ENCODE measurements around the gene AK9.

DNA sequence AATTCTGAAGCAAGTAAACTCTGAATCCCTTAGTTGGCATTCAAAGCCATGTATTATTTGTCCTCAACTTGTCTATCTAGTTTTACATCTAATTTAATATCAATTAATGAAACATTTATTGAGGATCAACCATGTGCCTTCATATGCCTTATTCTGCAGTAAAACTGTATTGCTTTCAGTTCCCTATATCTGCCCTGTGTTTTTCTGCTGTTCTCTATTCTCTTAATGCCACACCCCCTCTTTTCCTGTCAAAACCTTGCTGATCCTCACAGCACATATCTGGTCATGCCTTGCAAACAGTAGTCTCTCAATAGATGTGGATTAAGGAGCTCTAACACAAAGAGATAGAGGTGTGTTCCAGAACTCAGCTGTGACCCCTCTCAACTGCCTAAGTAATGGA lies 2.1 kb upstream of the AK9 start:
- TF ChIP-seq EZH2phosphoT487 (IDR thresholded peaks at IDR 0.05; ENCODE audit: borderline replicate concordance, low read depth) (no peak), TAF1 (IDR thresholded peaks at IDR 0.05; ENCODE audit: borderline replicate concordance, low read depth, low read length) (no peak), PBX3 (IDR thresholded peaks at IDR 0.05) (no peak), POLR2AphosphoS5 (IDR thresholded peaks at IDR 0.05; ENCODE audit: low read depth, low read length) (no peak), YY1 (IDR thresholded peaks at IDR 0.05; ENCODE audit: low read depth) (no peak), CTCF (IDR thresholded peaks at IDR 0.05) (no peak), RFX5 (IDR thresholded peaks at IDR 0.05; ENCODE audit: low read length) (no peak)
- TF ChIP-seq, protein P1, sequence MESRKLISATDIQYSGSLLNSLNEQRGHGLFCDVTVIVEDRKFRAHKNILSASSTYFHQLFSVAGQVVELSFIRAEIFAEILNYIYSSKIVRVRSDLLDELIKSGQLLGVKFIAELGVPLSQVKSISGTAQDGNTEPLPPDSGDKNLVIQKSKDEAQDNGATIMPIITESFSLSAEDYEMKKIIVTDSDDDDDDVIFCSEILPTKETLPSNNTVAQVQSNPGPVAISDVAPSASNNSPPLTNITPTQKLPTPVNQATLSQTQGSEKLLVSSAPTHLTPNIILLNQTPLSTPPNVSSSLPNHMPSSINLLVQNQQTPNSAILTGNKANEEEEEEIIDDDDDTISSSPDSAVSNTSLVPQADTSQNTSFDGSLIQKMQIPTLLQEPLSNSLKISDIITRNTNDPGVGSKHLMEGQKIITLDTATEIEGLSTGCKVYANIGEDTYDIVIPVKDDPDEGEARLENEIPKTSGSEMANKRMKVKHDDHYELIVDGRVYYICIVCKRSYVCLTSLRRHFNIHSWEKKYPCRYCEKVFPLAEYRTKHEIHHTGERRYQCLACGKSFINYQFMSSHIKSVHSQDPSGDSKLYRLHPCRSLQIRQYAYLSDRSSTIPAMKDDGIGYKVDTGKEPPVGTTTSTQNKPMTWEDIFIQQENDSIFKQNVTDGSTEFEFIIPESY (IDR thresholded peaks at IDR 0.05; ENCODE audit: borderline replicate concordance, low read depth): no peak
